Tibial nerve (tissue), 4 donors: ENCODE measurements around the gene EXOC4. TPM values are rescaled to one million over a fixed set of nuclear protein-coding genes. Genes with fewer than 3 reads are reported as not detected.

Experiments
- DNase-seq, 2 donors: peaks; one replicate each; pipeline ENCODE4 v3.0.0-alpha.2; 2019; ENCODE audit warnings: low spot score in 2 of 2
- H3K27ac ChIP-seq, 4 donors: fragments of 200-600 bp; sonication (generic) in 3 of 4; one replicate each; pipeline ENCODE4 v1.5.1; 2017 to 2019; ENCODE audit warnings: mild to moderate bottlenecking in 1 of 4
- H3K27me3 ChIP-seq, 2 donors: fragments of 200-600 bp; sonication (generic) in 1 of 2; one replicate each; pipeline versions ENCODE4 v1.5.1 to v1.6.0; 2017 to 2019
- H3K36me3 ChIP-seq, 3 donors: fragments of 200-600 bp; sonication (generic); one replicate each; pipeline ENCODE4 v1.5.1; 2018 to 2019
- H3K4me1 ChIP-seq, 4 donors: fragments of 200-600 bp; sonication (generic) in 3 of 4; one replicate each; pipeline ENCODE4 v1.5.1; 2017 to 2019
- H3K4me3 ChIP-seq, 4 donors: fragments of 200-600 bp; sonication (generic) in 3 of 4; one replicate each; pipeline ENCODE4 v1.5.1; 2017 to 2019; ENCODE audit warnings: mild to moderate bottlenecking in 1 of 4, moderate library complexity in 1 of 4
- H3K9me3 ChIP-seq, 4 donors: fragments of 200-600 bp; sonication (generic) in 3 of 4; one replicate each; pipeline ENCODE4 v1.5.1; 2017 to 2019
- EP300 ChIP-seq, 2 donors: sonication (generic); formaldehyde crosslinking; IDR thresholded peaks; one replicate each; pipeline ENCODE4 v1.6.1; 2017; ENCODE audit warnings: antibody characterized with exemption in 2 of 2, mild to moderate bottlenecking in 1 of 2
- POLR2A ChIP-seq, 2 donors: fragments of 450-650 bp; IDR thresholded peaks; one replicate each; pipeline ENCODE4 v1.6.1; 2017; ENCODE audit warnings: antibody characterized with exemption in 2 of 2, mild to moderate bottlenecking in 2 of 2, moderate library complexity in 2 of 2
- WGBS, 2 donors: methylation state at CpG; one replicate each; pipeline ENCODE4 v1.1.5; 2018; 5-methylcytosine and 5-hydroxymethylcytosine counted together
- total RNA-seq, 4 donors: library from RNA; depleted of rRNA; stranded (reverse); fragments of >200 nt; gene quantifications; one replicate each; pipeline ENCODE4 v1.1.0, GENCODE V29; 2016
- TF ChIP-seq, protein P1 (sequence below), 5 experiments: fragments of 200-600 bp in 3 of 5; fragments of 450-650 bp in 2 of 5; sonication (generic) in 3 of 5; IDR thresholded peaks; one replicate each; pipeline ENCODE4 v1.5.1; 2016 to 2019; ENCODE audit warnings: antibody characterized with exemption in 5 of 5, mild to moderate bottlenecking in 3 of 5, moderate library complexity in 2 of 5

EXOC4 gene
- total RNA-seq, 4 donors from 2014 or later: 70.0 to 104 (median 85.8) TPM

DNA sequence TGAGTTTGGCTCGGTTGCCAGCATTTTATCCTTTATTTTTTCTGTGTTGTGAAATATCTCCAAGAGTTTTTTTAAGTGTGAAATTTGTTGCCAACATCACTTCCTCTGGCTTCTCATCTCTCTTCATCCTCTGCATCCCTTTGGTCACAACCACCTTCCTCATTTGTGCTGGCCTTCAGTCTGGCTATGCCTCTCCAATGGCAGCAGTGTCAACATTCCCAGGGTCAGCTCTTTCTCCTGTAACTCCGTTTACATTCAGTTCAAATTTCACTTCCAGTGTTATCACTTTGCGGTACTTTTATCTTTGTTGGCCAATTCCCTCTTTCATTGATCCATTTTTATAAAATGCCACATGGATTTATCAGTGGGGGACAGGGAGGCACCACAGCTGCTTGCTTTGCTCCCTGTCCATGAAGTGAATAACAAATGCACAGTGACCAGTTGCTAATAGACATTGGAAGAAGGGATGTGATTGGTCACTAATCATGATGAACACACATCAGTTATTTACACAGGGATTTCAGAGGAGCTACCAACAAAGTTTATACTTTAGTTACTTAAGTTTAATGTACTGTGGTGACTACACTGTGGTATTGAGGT, 562.8 kb downstream of the EXOC4 start:
- DNase-seq: no peak
- TF ChIP-seq POLR2A (IDR thresholded peaks at IDR 0.05) (no peak), EP300 (IDR thresholded peaks at IDR 0.05) (no peak)
- TF ChIP-seq, protein P1, sequence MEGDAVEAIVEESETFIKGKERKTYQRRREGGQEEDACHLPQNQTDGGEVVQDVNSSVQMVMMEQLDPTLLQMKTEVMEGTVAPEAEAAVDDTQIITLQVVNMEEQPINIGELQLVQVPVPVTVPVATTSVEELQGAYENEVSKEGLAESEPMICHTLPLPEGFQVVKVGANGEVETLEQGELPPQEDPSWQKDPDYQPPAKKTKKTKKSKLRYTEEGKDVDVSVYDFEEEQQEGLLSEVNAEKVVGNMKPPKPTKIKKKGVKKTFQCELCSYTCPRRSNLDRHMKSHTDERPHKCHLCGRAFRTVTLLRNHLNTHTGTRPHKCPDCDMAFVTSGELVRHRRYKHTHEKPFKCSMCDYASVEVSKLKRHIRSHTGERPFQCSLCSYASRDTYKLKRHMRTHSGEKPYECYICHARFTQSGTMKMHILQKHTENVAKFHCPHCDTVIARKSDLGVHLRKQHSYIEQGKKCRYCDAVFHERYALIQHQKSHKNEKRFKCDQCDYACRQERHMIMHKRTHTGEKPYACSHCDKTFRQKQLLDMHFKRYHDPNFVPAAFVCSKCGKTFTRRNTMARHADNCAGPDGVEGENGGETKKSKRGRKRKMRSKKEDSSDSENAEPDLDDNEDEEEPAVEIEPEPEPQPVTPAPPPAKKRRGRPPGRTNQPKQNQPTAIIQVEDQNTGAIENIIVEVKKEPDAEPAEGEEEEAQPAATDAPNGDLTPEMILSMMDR (IDR thresholded peaks at IDR 0.05): no peak
- Histone ChIP-seq H3K9me3 (no peaks in the 10 kb centered on the region), H3K36me3 (peaks cover 0 to 23% (median 0%) of the 10 kb centered on the region in 3 donors), H3K4me1 (no peaks in the 10 kb centered on the region), H3K27ac (no peak overlapping the region), H3K4me3 (no peak overlapping the region), H3K27me3 (no peaks in the 10 kb centered on the region)
- WGBS, 2 donors: 89% methylated on average over 3 of the region's 3 CpGs

DNA sequence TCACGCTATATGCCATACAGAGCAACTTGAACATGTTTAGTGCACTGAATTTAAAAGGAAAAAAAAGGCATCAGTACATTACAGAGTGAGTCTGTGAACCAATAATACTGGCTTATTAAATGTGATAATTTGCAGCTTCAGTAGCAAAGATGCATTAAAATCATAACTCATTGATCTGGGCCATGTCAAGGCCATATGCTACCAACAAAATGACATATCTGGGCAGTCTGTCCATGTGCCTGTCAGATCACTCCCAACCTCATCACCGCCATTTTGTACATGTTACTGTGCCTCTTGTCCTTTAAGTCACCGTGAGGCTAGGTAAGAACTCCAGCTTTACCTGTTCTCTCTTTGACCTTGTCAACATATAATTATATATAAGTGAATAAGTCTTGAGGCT, 566.8 kb downstream of the EXOC4 start:
- Histone ChIP-seq H3K27ac (no peak overlapping the region), H3K9me3 (no peaks in the 10 kb centered on the region), H3K36me3 (peaks cover 0 to 23% (median 0%) of the 10 kb centered on the region in 3 donors), H3K4me3 (no peak overlapping the region), H3K27me3 (no peaks in the 10 kb centered on the region), H3K4me1 (no peaks in the 10 kb centered on the region)
- 98 to 99% methylated on average over 3 of the region's 3 CpGs for WGBS, 2 donors
- DNase-seq: no peak
- TF ChIP-seq, protein P1 (IDR thresholded peaks at IDR 0.05): no peak
- TF ChIP-seq EP300 (IDR thresholded peaks at IDR 0.05) (no peak), POLR2A (IDR thresholded peaks at IDR 0.05) (no peak)

DNA sequence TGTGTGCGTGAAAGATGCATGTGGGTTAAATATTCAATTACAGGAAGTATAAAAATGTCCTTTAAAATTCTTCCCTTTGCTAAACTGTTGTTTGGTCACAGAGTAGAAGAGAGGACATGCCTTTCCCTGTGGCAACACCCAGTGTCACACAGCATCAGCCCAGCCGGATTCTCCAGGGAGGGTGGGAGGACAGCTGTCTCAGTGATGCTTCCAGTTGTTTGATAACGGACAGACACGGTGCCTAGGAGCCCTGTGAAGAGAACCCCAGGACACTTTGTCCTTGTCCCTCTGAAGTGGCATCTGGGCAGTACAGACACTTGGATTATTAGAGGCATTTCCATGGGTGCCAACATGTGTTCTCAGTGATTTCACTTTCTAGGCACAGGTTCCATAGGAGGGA, 567.7 kb downstream of the EXOC4 start:
- no peak overlapping the region for H3K27ac ChIP-seq
- H3K4me1 ChIP-seq: no peaks in the 10 kb centered on the region
- WGBS, 2 donors: 72 to 86% methylated on average over 4 of the region's 4 CpGs
- no peak overlapping the region for H3K4me3 ChIP-seq
- H3K36me3 ChIP-seq: peaks cover 0 to 23% (median 0%) of the 10 kb centered on the region in 3 donors
- no peaks in the 10 kb centered on the region for H3K27me3 ChIP-seq
- TF ChIP-seq EP300 (IDR thresholded peaks at IDR 0.05) (no peak), POLR2A (IDR thresholded peaks at IDR 0.05) (no peak)
- TF ChIP-seq, protein P1 (IDR thresholded peaks at IDR 0.05): no peak
- H3K9me3 ChIP-seq: no peaks in the 10 kb centered on the region
- no peak for DNase-seq

DNA sequence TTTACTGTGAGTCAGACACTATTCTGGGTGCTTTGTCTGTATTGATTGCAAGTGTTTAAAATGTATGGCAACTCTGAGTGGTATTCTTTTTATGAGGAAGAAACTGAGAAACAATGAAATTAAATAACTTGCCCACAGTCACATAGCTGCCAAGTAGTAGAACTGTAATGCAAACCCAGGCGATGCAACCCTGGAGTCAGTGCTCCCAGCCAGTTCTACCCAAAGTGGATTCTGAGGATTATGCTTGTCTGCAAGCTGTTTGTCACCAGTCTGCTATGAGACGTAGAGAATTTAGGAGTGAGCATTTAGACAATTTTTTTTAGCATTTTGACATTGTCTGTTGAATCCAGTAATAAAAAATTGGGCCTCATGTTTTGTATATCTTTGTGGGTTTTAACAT, 568.3 kb downstream of the EXOC4 start:
- TF ChIP-seq, protein P1 (IDR thresholded peaks at IDR 0.05): no peak
- TF ChIP-seq EP300 (IDR thresholded peaks at IDR 0.05): no peak
- TF ChIP-seq POLR2A (IDR thresholded peaks at IDR 0.05): no peak
- WGBS, 2 donors: 83 to 89% methylated on average over 2 of the region's 2 CpGs
- no peak overlapping the region for H3K4me3 ChIP-seq
- no peak for DNase-seq
- H3K27me3 ChIP-seq: no peaks in the 10 kb centered on the region
- no peaks in the 10 kb centered on the region for H3K4me1 ChIP-seq
- H3K27ac ChIP-seq: no peak overlapping the region
- H3K9me3 ChIP-seq: no peaks in the 10 kb centered on the region
- H3K36me3 ChIP-seq: peaks cover 0 to 23% (median 0%) of the 10 kb centered on the region in 3 donors

DNA sequence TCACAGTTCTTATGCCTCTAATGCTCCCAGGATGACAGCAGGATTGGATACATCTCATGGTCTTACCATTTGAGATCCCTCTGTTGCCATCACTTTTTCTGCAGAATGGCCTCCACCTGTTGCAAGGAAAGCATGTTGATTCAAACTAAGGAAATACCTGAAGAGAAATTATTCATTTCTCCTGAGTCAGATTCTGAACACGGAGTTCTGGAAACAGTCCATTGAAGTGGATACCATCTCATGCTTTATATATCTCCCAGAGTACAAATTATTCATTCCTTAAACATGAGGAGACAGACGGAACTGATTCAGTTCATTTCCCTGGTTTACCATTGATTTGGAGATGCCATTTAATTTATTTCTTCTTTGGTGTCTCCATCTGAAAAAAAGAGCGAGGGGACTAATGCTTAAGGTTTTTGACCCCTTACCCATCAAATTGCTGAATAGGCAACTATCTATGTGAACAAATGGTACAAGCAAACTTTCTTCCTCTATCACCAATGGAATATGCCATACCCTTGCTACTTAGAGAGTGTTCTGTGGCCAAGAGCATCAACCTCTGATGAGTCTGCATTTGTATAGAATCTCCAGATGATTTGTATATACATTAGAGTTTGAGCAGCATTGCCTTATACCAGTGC, 569.2 kb downstream of the EXOC4 start:
- no peaks in the 10 kb centered on the region for H3K9me3 ChIP-seq
- WGBS, 2 donors: 64 to 84% methylated on average over 3 of the region's 3 CpGs

More for the DNA sequence above, 569.2 kb downstream of the EXOC4 start:
- Histone ChIP-seq H3K4me1 (no peaks in the 10 kb centered on the region), H3K27me3 (no peaks in the 10 kb centered on the region), H3K36me3 (peaks cover 0 to 23% (median 0%) of the 10 kb centered on the region in 3 donors), H3K4me3 (no peak overlapping the region), H3K27ac (peak overlapping the region in 1 of 4 donors; percentile 1)
- TF ChIP-seq POLR2A (IDR thresholded peaks at IDR 0.05) (no peak), EP300 (IDR thresholded peaks at IDR 0.05) (no peak)
- TF ChIP-seq, protein P1 (IDR thresholded peaks at IDR 0.05): no peak
- no peak for DNase-seq
